SK-N-SH (cell line): ENCODE data around the gene TMPRSS11E. TPM values are rescaled to one million over a fixed set of nuclear protein-coding genes. Genes with fewer than 3 reads are reported as not detected.

Experiments
- CTCF ChIA-PET: fragments of 300-600, 350-600 bp; formaldehyde crosslinking; extraction: SDS; loops from one replicate; lab custom pipeline; 2021; lab: Yijun Ruan, JAX
- POLR2A ChIA-PET: fragments of 350-600 bp; sonication (Branson Sonifier 250); formaldehyde crosslinking; extraction: SDS; loops from one replicate; lab custom pipeline; 2020; ENCODE audit warnings: antibody characterized with exemption, inconsistent platforms; lab: Yijun Ruan, JAX
- DNase-seq: peaks from one replicate; pipeline ENCODE4 v3.0.0; 2012
- H2AFZ ChIP-seq: fragments of 200-600 bp; sonication (generic); 2 replicates; pipeline ENCODE4 v1.8.1; 2016; ENCODE audit warnings: antibody characterized with exemption, mild to moderate bottlenecking, low read depth
- H3F3A ChIP-seq: fragments of 200-600 bp; sonication (generic); replicated peaks from 2 replicates; pipeline ENCODE3; 2016; ENCODE audit warnings: antibody characterized with exemption, mild to moderate bottlenecking; ENCODE audit not compliant: insufficient read depth
- H3K27ac ChIP-seq, 2 experiments: fragments of 200-500 bp in 1 of 2; fragments of 200-600 bp in 1 of 2; sonication (Bioruptor generic) in 1 of 2; sonication (generic), shearing (Covaris generic) in 1 of 2; 2 replicates each; pipeline versions ENCODE4 v1.5.1 to v1.6.1; 2014 to 2016; ENCODE audit warnings: low read depth in 2 of 2, inconsistent platforms in 1 of 2, low read length in 1 of 2, mild to moderate bottlenecking in 1 of 2, mixed read lengths in 1 of 2
- H3K27me3 ChIP-seq: fragments of 200-600 bp; sonication (generic), shearing (Covaris generic); 2 replicates; pipeline ENCODE4 v1.6.1; 2016; ENCODE audit warnings: mixed run types; ENCODE audit not compliant: insufficient read depth
- H3K36me3 ChIP-seq, 2 experiments: fragments of 200-500 bp in 1 of 2; fragments of 200-600 bp in 1 of 2; sonication (Bioruptor generic) in 1 of 2; sonication (generic) in 1 of 2; replicated peaks in 1 of 2; 2 replicates each; pipeline versions ENCODE3 to v1.5.1; 2014 to 2016; ENCODE audit warnings: low read length in 1 of 2, mild to moderate bottlenecking in 1 of 2; ENCODE audit not compliant: insufficient read depth in 2 of 2, control insufficient read depth in 1 of 2
- H3K4me1 ChIP-seq, 2 experiments: fragments of 200-500 bp in 1 of 2; fragments of 200-600 bp in 1 of 2; sonication (Bioruptor generic) in 1 of 2; sonication (generic), shearing (Covaris generic) in 1 of 2; 2 replicates each; pipeline versions ENCODE4 v1.5.1 to v1.6.1; 2014 to 2016; ENCODE audit warnings: low read depth in 1 of 2, low read length in 1 of 2, mixed run types in 1 of 2; ENCODE audit not compliant: insufficient read depth in 2 of 2, control insufficient read depth in 1 of 2
- H3K4me2 ChIP-seq: fragments of 200-600 bp; sonication (generic), shearing (Covaris generic); 2 replicates; pipeline ENCODE4 v1.6.1; 2017; ENCODE audit warnings: mixed run types
- H3K4me3 ChIP-seq, 2 experiments: fragments of 200-500 bp in 1 of 2; fragments of 200-600 bp in 1 of 2; sonication (Bioruptor generic) in 1 of 2; sonication (generic), shearing (Covaris generic) in 1 of 2; 2 replicates each; pipeline versions ENCODE4 v1.5.1 to v1.8.1; 2014 to 2016; ENCODE audit warnings: low read depth in 2 of 2, inconsistent platforms in 1 of 2, low read length in 1 of 2, mild to moderate bottlenecking in 1 of 2, mixed read lengths in 1 of 2, moderate library complexity in 1 of 2
- H3K79me2 ChIP-seq: fragments of 200-600 bp; sonication (generic); 2 replicates; pipeline ENCODE4 v1.8.1; 2017; ENCODE audit warnings: mild to moderate bottlenecking; ENCODE audit not compliant: insufficient read depth
- H3K9ac ChIP-seq: fragments of 200-600 bp; sonication (generic); 2 replicates; pipeline ENCODE4 v1.6.1; 2017; ENCODE audit warnings: mixed run types
- H3K9me2 ChIP-seq: fragments of 200-600 bp; sonication (generic); 2 replicates; pipeline ENCODE4 v1.6.1; 2017; ENCODE audit warnings: mixed run types
- H3K9me3 ChIP-seq: fragments of 200-600 bp; sonication (generic); 2 replicates; pipeline ENCODE4 v1.6.1; 2017; ENCODE audit warnings: mixed run types, mild to moderate bottlenecking, moderate library complexity
- H4K20me1 ChIP-seq: fragments of 200-600 bp; sonication (generic); 2 replicates; pipeline ENCODE4 v1.6.1; 2017; ENCODE audit warnings: mild to moderate bottlenecking, mixed run types; ENCODE audit not compliant: insufficient read depth
- FOXJ3 ChIP-seq: sonication (generic); formaldehyde crosslinking; IDR thresholded peaks from 2 replicates; pipeline ENCODE4 v1.5.1; 2020; ENCODE audit warnings: mild to moderate bottlenecking, missing genetic modification reagents
- GABPA ChIP-seq: IDR thresholded peaks from 2 replicates; pipeline ENCODE4 v1.4.0; 2012; ENCODE audit warnings: low read depth, mild to moderate bottlenecking
- GATA2 ChIP-seq: sonication (generic); formaldehyde crosslinking; IDR thresholded peaks from 2 replicates; pipeline ENCODE4 v1.5.0; 2020; ENCODE audit warnings: mild to moderate bottlenecking, missing genetic modification reagents
- JUND ChIP-seq: IDR thresholded peaks from 2 replicates; pipeline ENCODE4 v1.4.0; 2012
- MXI1 ChIP-seq: IDR thresholded peaks from 2 replicates; pipeline ENCODE4 v1.6.1; 2012; ENCODE audit warnings: mild to moderate bottlenecking, low read depth, low read length, improper control_type of control experiment
- NFIC ChIP-seq: IDR thresholded peaks from 2 replicates; pipeline ENCODE4 v1.4.0; 2012; ENCODE audit warnings: borderline replicate concordance
- NRF1 ChIP-seq: IDR thresholded peaks from 2 replicates; pipeline ENCODE4 v1.6.1; 2012; ENCODE audit warnings: low read depth, mild to moderate bottlenecking, low read length
- POLR2AphosphoS5 ChIP-seq: IDR thresholded peaks from 2 replicates; pipeline ENCODE4 v1.6.1; 2012; ENCODE audit warnings: low read depth, low read length
- RCOR1 ChIP-seq: fragments of 150-350 bp; IDR thresholded peaks from 2 replicates; pipeline ENCODE4 v1.6.1; 2017; ENCODE audit warnings: antibody characterized with exemption, low read length
- RXRA ChIP-seq: IDR thresholded peaks from 2 replicates; pipeline ENCODE4 v1.4.0; 2012; ENCODE audit warnings: low read depth, mild to moderate bottlenecking, borderline replicate concordance
- SIN3A ChIP-seq: IDR thresholded peaks from 2 replicates; pipeline ENCODE4 v1.6.1; 2012; ENCODE audit warnings: low read depth, mild to moderate bottlenecking, low read length, moderate library complexity, borderline replicate concordance
- TAF1 ChIP-seq: IDR thresholded peaks from 2 replicates; pipeline ENCODE4 v1.6.1; 2012; ENCODE audit warnings: low read depth, mild to moderate bottlenecking, low read length, moderate library complexity, borderline replicate concordance
- TEAD4 ChIP-seq: IDR thresholded peaks from 2 replicates; pipeline ENCODE4 v1.4.0; 2012; ENCODE audit warnings: mild to moderate bottlenecking, borderline replicate concordance; ENCODE audit not compliant: insufficient read depth
- YY1 ChIP-seq: IDR thresholded peaks from 2 replicates; pipeline ENCODE4 v1.4.0; 2012; ENCODE audit warnings: low read depth, mild to moderate bottlenecking
- polyA plus RNA-seq, 3 experiments: library from polyadenylated mRNA; depleted of rRNA; stranded (reverse); fragments of >200 nt; gene quantifications; 2 replicates each; pipeline ENCODE4 v1.2.3, GENCODE V29; 2012
- TF ChIP-seq, protein P1 (sequence below): IDR thresholded peaks from 2 replicates; pipeline ENCODE4 v1.4.0; 2012; ENCODE audit warnings: low read depth, borderline replicate concordance
- TF ChIP-seq, protein P2 (sequence below): IDR thresholded peaks from 2 replicates; pipeline ENCODE4 v1.4.0; 2012; ENCODE audit warnings: low read depth
- TF ChIP-seq, protein P3 (sequence below): fragments of 200-600 bp; sonication (generic); IDR thresholded peaks from 2 replicates; pipeline ENCODE4 v1.6.1; 2017; ENCODE audit warnings: antibody characterized with exemption, mild to moderate bottlenecking, moderate library complexity
- TF ChIP-seq, protein P4 (sequence below): IDR thresholded peaks from 2 replicates; pipeline ENCODE4; 2012

The TMPRSS11E gene
- polyA plus RNA-seq, 1 of the 3 experiments (the other 2 are of a cell fraction): not detected

DNA sequence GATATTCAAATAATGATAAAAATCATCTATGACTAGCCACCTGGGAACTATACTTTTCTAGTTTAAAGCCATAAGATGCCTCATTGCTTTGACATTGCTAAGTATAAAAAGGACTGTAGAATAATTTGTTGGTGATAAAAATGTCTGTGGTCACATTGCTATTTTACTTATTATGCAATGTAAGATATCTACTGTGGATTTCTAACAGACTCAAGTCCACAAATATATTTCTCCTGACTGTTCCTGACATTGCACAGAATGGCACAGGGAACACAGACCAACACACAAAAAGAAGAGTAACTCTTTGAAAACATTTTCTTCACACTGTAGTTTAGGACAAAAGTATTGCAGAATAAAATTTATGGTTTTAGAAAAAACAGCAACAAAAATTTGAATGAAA is 2.2 kb upstream of the TMPRSS11E start:
- no peak for DNase-seq
- TF ChIP-seq TEAD4 (no peak), RXRA (no peak), POLR2AphosphoS5 (no peak), NRF1 (no peak), NFIC (no peak), FOXJ3 (no peak), GABPA (no peak), GATA2 (CRISPR knock-in tag) (no peak), JUND (no peak), TAF1 (no peak)
- TF ChIP-seq, protein P1, sequence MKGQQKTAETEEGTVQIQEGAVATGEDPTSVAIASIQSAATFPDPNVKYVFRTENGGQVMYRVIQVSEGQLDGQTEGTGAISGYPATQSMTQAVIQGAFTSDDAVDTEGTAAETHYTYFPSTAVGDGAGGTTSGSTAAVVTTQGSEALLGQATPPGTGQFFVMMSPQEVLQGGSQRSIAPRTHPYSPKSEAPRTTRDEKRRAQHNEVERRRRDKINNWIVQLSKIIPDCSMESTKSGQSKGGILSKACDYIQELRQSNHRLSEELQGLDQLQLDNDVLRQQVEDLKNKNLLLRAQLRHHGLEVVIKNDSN: no peak
- Histone ChIP-seq H3K4me3 (no peak overlapping the region), H3K27ac (no peak overlapping the region), H3K9me3 (no peaks in the 10 kb centered on the region), H3K36me3 (no peaks in the 10 kb centered on the region), H3K9me2 (no peaks in the 10 kb centered on the region), H3K4me1 (no peaks in the 10 kb centered on the region), H3K4me2 (no peak overlapping the region), H3K9ac (no peak overlapping the region), H3F3A (no peaks in the 10 kb centered on the region), H3K27me3 (no peaks in the 10 kb centered on the region; the same call in 1 of the 2 replicates), H2AFZ (no peak overlapping the region), H4K20me1 (no peaks in the 10 kb centered on the region), H3K79me2 (no peaks in the 10 kb centered on the region)
- CTCF ChIA-PET: no interaction called here
- POLR2A ChIA-PET: no interaction called here

DNA sequence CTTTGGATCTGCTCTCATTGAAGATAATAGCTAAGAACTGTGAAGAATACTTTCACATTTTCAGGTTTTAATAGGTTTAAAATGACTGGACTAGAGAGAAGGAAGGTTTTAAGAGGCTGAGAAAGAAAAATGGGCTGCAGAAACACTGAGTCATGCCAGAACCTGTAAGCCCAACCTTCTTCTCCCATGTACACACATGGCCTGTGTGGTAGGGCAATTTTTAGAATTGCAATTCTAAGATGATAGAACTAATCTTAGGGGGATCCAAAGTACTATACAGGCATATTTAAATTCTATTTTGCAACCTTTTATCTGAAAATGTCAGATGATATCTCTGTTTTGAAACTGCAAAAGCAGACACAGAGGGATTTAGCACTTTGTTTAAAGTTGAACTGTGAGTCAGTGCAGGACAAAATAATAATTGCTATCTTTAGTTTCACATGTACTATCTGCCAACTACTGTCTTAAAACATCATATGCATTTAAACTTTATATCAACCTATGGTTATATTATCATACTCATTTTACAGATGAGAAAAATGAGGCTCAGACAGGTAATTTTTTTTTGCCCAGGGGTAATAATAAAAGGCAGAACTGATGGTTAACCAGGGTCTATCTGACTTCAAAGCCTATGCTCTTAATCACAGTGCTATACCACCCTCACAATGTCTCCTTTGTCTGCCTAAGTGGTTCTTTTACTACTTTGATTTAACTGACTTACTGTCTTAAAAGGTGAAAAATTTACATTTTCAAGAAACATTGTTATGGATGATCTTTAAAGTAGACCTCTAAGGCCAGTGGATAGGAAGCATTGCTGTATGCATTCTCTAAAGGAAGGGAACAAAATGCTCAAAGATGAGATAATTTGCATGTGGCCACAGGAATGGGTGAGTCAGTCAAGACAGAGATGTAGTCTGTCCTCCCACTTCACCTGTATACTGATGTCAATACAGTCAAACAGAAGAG is 4.3 kb downstream of the TMPRSS11E start:
- no peak for DNase-seq
- POLR2A ChIA-PET: no interaction called here

More for the DNA sequence above, 4.3 kb downstream of the TMPRSS11E start:
- no peak overlapping the region for H3K9ac ChIP-seq
- no peak overlapping the region for H2AFZ ChIP-seq
- H3K4me1 ChIP-seq: no peaks in the 10 kb centered on the region
- H3K27me3 ChIP-seq: no peaks in the 10 kb centered on the region
- CTCF ChIA-PET: no interaction called here
- no peaks in the 10 kb centered on the region for H3K9me3 ChIP-seq
- no peak overlapping the region for H3K4me3 ChIP-seq
- TF ChIP-seq MXI1 (no peak), SIN3A (no peak), YY1 (no peak), RCOR1 (no peak)
- TF ChIP-seq, protein P2, sequence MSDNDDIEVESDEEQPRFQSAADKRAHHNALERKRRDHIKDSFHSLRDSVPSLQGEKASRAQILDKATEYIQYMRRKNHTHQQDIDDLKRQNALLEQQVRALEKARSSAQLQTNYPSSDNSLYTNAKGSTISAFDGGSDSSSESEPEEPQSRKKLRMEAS: no peak
- TF ChIP-seq, protein P3, sequence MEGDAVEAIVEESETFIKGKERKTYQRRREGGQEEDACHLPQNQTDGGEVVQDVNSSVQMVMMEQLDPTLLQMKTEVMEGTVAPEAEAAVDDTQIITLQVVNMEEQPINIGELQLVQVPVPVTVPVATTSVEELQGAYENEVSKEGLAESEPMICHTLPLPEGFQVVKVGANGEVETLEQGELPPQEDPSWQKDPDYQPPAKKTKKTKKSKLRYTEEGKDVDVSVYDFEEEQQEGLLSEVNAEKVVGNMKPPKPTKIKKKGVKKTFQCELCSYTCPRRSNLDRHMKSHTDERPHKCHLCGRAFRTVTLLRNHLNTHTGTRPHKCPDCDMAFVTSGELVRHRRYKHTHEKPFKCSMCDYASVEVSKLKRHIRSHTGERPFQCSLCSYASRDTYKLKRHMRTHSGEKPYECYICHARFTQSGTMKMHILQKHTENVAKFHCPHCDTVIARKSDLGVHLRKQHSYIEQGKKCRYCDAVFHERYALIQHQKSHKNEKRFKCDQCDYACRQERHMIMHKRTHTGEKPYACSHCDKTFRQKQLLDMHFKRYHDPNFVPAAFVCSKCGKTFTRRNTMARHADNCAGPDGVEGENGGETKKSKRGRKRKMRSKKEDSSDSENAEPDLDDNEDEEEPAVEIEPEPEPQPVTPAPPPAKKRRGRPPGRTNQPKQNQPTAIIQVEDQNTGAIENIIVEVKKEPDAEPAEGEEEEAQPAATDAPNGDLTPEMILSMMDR: no peak
- TF ChIP-seq, protein P4, sequence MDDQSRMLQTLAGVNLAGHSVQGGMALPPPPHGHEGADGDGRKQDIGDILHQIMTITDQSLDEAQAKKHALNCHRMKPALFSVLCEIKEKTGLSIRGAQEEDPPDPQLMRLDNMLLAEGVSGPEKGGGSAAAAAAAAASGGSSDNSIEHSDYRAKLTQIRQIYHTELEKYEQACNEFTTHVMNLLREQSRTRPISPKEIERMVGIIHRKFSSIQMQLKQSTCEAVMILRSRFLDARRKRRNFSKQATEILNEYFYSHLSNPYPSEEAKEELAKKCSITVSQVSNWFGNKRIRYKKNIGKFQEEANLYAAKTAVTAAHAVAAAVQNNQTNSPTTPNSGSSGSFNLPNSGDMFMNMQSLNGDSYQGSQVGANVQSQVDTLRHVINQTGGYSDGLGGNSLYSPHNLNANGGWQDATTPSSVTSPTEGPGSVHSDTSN: no peak
- no peak overlapping the region for H3K27ac ChIP-seq
- no peak overlapping the region for H3K4me2 ChIP-seq
- H3F3A ChIP-seq: no peaks in the 10 kb centered on the region
- no peaks in the 10 kb centered on the region for H3K79me2 ChIP-seq
- no peaks in the 10 kb centered on the region for H3K9me2 ChIP-seq
- no peaks in the 10 kb centered on the region for H3K36me3 ChIP-seq
- no peaks in the 10 kb centered on the region for H4K20me1 ChIP-seq
